ENCODE data around the gene PLEKHA5.

GRCh38 chr12:19205120-19205519 is 75.6 kb downstream of the PLEKHA5 start:
- TF ChIP-seq POLR2A (IDR thresholded peaks at IDR 0.05): no peak
- no peak for TF ChIP-seq POLR2AphosphoS5 (IDR thresholded peaks at IDR 0.05)
- TF ChIP-seq CTCF (IDR thresholded peaks at IDR 0.05): no peak
- no peak for TF ChIP-seq EP300 (IDR thresholded peaks at IDR 0.05)
